Esophagus squamous epithelium (tissue), 5 donors: ENCODE results near the gene TMEM53. TPM values are rescaled to one million over a fixed set of nuclear protein-coding genes. Genes with fewer than 3 reads are reported as not detected.
A peak's percentile ranks its signal among the peaks of the same experiment; 100 is the strongest.

Experiments used
- DNase-seq: peaks from one replicate; lab custom pipeline; 2025; lab: John Stamatoyannopoulos, UW
- H3K27ac ChIP-seq, 4 donors: fragments of 200-600 bp; sonication (generic); one replicate each; pipeline ENCODE4 v1.5.1; 2016 to 2019; ENCODE audit warnings: mild to moderate bottlenecking in 1 of 4
- H3K27me3 ChIP-seq, 4 donors: fragments of 200-600 bp; sonication (generic); 1 replicate in 3 of 4; 2 replicates in 1 of 4; pipeline versions ENCODE4 v1.5.1 to v1.6.0; 2017 to 2021; ENCODE audit warnings: antibody characterized with exemption in 1 of 4
- H3K36me3 ChIP-seq, 3 donors: fragments of 200-600 bp; sonication (generic); one replicate each; pipeline ENCODE4 v1.5.1; 2016 to 2019
- H3K4me1 ChIP-seq, 3 donors: fragments of 200-600 bp; sonication (generic); one replicate each; pipeline ENCODE4 v1.5.1; 2017 to 2019
- H3K4me3 ChIP-seq, 4 donors: fragments of 200-600 bp; sonication (generic); 1 replicate in 3 of 4; 2 replicates in 1 of 4; pipeline ENCODE4 v1.5.1; 2016 to 2019; ENCODE audit warnings: mild to moderate bottlenecking in 2 of 4, moderate library complexity in 1 of 4
- H3K9me3 ChIP-seq, 3 donors: fragments of 200-600 bp; sonication (generic); one replicate each; pipeline ENCODE4 v1.5.1; 2016 to 2019
- CTCF ChIP-seq, 6 experiments: fragments of 450-650 bp in 4 of 6; fragments of 200-600 bp in 2 of 6; sonication (generic) in 2 of 6; IDR thresholded peaks; one replicate each; pipeline ENCODE4 v1.5.1; 2016 to 2019; ENCODE audit warnings: antibody characterized with exemption in 6 of 6, mild to moderate bottlenecking in 4 of 6, moderate library complexity in 4 of 6
- POLR2A ChIP-seq, 4 donors: fragments of 450-650 bp; IDR thresholded peaks; one replicate each; pipeline ENCODE4 v1.6.1; 2017; ENCODE audit warnings: antibody characterized with exemption in 4 of 4, mild to moderate bottlenecking in 4 of 4, moderate library complexity in 3 of 4
- WGBS, 2 donors: methylation state at CpG; one replicate each; pipeline ENCODE4 v1.1.5; 2018; 5-methylcytosine and 5-hydroxymethylcytosine counted together
- intact Hi-C: fragments of 100-400 bp; cut with DNase I; formaldehyde crosslinking; loops from one replicate; pipeline ENCODE4 v1.15.0; 2022
- total RNA-seq, 4 donors: library from RNA; depleted of rRNA; stranded (reverse); fragments of >200 nt; gene quantifications; one replicate each; pipeline ENCODE4 v1.1.0, GENCODE V29; 2016
- donor health status: DM: yes; HTN: yes; CAD: no.

Gene TMEM53
- total RNA-seq, 4 donors from 2014 or later: 3.2 to 5.8 (median 4.0) TPM

- intact Hi-C loops: no loop called here
- no peaks in the 10 kb centered on the region for H3K36me3 ChIP-seq
- 52 to 61% methylated on average over 5 of the region's 5 CpGs for WGBS, 2 donors
- no peaks in the 10 kb centered on the region for H3K9me3 ChIP-seq
- no peaks in the 10 kb centered on the region for H3K4me1 ChIP-seq
- no peak for DNase-seq
- no peak overlapping the region for H3K4me3 ChIP-seq
- no peak for TF ChIP-seq POLR2A (IDR thresholded peaks at IDR 0.05)
- TF ChIP-seq CTCF (IDR thresholded peaks at IDR 0.05): no peak
- peaks cover 0 to 46% (median 0%) of the 10 kb centered on the region in 4 donors for H3K27me3 ChIP-seq
- H3K27ac ChIP-seq: no peak overlapping the region
Measured at GRCh38 chr1:44611419-44611818, 62.9 kb downstream of the TMEM53 start.

- intact Hi-C loops: no loop called here
- Histone ChIP-seq H3K9me3 (no peaks in the 10 kb centered on the region), H3K4me3 (no peak overlapping the region), H3K27ac (no peak overlapping the region), H3K4me1 (no peaks in the 10 kb centered on the region), H3K27me3 (peaks cover 0 to 41% (median 0%) of the 10 kb centered on the region in 4 donors), H3K36me3 (no peaks in the 10 kb centered on the region)
- TF ChIP-seq CTCF (IDR thresholded peaks at IDR 0.05): no peak
- WGBS, 2 donors: 73 to 75% methylated on average over 4 to 10 of the region's 12 CpGs
- DNase-seq: no peak
Measured at GRCh38 chr1:44610527-44611148, 63.6 kb downstream of the TMEM53 start.

- H3K27me3 ChIP-seq: peaks cover 0 to 38% (median 0%) of the 10 kb centered on the region in 4 donors
- no peaks in the 10 kb centered on the region for H3K36me3 ChIP-seq
- 85% methylated on average over 11 to 13 of the region's 25 CpGs for WGBS, 2 donors
Measured at GRCh38 chr1:44609768-44610526, 64.3 kb downstream of the TMEM53 start.

GRCh38 chr1:44609412-44609767, 64.9 kb downstream of the TMEM53 start:
- H3K9me3 ChIP-seq: no peaks in the 10 kb centered on the region
- no peak overlapping the region for H3K27ac ChIP-seq
- WGBS, 2 donors: 57 to 63% methylated on average over 7 to 8 of the region's 10 CpGs
- TF ChIP-seq CTCF (IDR thresholded peaks at IDR 0.05) (peak in 3 of 6 experiments; percentile 29 to 39 (median 34)), POLR2A (IDR thresholded peaks at IDR 0.05) (no peak)
- peaks cover 0 to 44% (median 0%) of the 10 kb centered on the region in 4 donors for H3K27me3 ChIP-seq
- H3K36me3 ChIP-seq: no peaks in the 10 kb centered on the region
- no peaks in the 10 kb centered on the region for H3K4me1 ChIP-seq
- DNase-seq: no peak
- intact Hi-C loops: no loop called here
- no peak overlapping the region for H3K4me3 ChIP-seq

More at GRCh38 chr1:44609768-44610526, 64.3 kb downstream of the TMEM53 start:
- TF ChIP-seq CTCF (IDR thresholded peaks at IDR 0.05): no peak
- TF ChIP-seq POLR2A (IDR thresholded peaks at IDR 0.05): no peak
- DNase-seq: no peak
- Histone ChIP-seq H3K4me3 (no peak overlapping the region), H3K27ac (no peak overlapping the region), H3K9me3 (no peaks in the 10 kb centered on the region), H3K4me1 (no peaks in the 10 kb centered on the region)
- intact Hi-C loops: no loop called here

- no peaks in the 10 kb centered on the region for H3K9me3 ChIP-seq
- H3K36me3 ChIP-seq: no peaks in the 10 kb centered on the region
- WGBS, 2 donors: 68 to 82% methylated on average over 6 of the region's 6 CpGs
- H3K27me3 ChIP-seq: peaks cover 0 to 55% (median 0%) of the 10 kb centered on the region in 4 donors
- DNase-seq: no peak
- H3K27ac ChIP-seq: no peak overlapping the region
- intact Hi-C loops: no loop called here
- H3K4me1 ChIP-seq: no peaks in the 10 kb centered on the region
- no peak overlapping the region for H3K4me3 ChIP-seq
- TF ChIP-seq CTCF (IDR thresholded peaks at IDR 0.05) (peak in 2 of 6 experiments; percentile 9 to 15), POLR2A (IDR thresholded peaks at IDR 0.05) (no peak)
Measured at GRCh38 chr1:44608141-44608540, 66.1 kb downstream of the TMEM53 start.
